B cell (primary cell): ENCODE measurements around the gene ARHGEF10L. TPM values are rescaled to one million over a fixed set of nuclear protein-coding genes. Genes with fewer than 3 reads are reported as not detected.

Experiments used
- ATAC-seq: fragments of 200-7000 bp; cut with Tn5 transposase; one replicate; pipeline ENCODE4 v1.10.0; 2021; ENCODE audit warnings: low read depth, mild to moderate bottlenecking, moderate number of reproducible peaks, moderate library complexity
- CTCF ChIA-PET: fragments of 350-600 bp; sonication (Branson Sonifier 250); formaldehyde crosslinking; loops from one replicate; lab custom pipeline; 2021; ENCODE audit warnings: antibody characterized with exemption, inconsistent platforms; lab: Charles Lee
- POLR2A ChIA-PET: fragments of 350-600 bp; sonication (Branson Sonifier 250); formaldehyde crosslinking; loops from one replicate; lab custom pipeline; 2021; ENCODE audit warnings: antibody characterized with exemption; lab: Charles Lee
- DNase-seq: peaks from one replicate; pipeline ENCODE4 v3.0.0; 2013
- H2AFZ ChIP-seq: 2 replicates; pipeline ENCODE4 v1.6.1; 2012; ENCODE audit warnings: mild to moderate bottlenecking, low read depth, low read length; ENCODE audit not compliant: insufficient read depth, poor library complexity, severe bottlenecking
- H3K27ac ChIP-seq, 2 donors: 1 replicate in 1 of 2; 2 replicates in 1 of 2; pipeline ENCODE4 v1.5.1; 2012 to 2013; ENCODE audit warnings: low read length in 2 of 2, mild to moderate bottlenecking in 2 of 2, moderate library complexity in 1 of 2
- H3K27me3 ChIP-seq, 4 experiments: fragments of 200-600 bp in 1 of 4; sonication (generic) in 1 of 4; replicated peaks in 1 of 4; 1 replicate in 2 of 4; 2 replicates in 2 of 4; pipeline versions ENCODE4 v1.6.1 to v1.7.0; 2013 to 2016; ENCODE audit warnings: low read length in 3 of 4, mild to moderate bottlenecking in 2 of 4, mixed read lengths in 1 of 4, moderate library complexity in 1 of 4; ENCODE audit not compliant: insufficient read depth in 4 of 4, control insufficient read depth in 3 of 4; ENCODE audit errors: control extremely low read depth in 1 of 4
- H3K36me3 ChIP-seq, 2 experiments: replicated peaks in 1 of 2; 1 replicate in 1 of 2; 2 replicates in 1 of 2; pipeline versions ENCODE4 v1.6.1 to v1.7.1; 2013; ENCODE audit warnings: low read length in 1 of 2; ENCODE audit not compliant: insufficient read depth in 2 of 2, control insufficient read depth in 1 of 2; ENCODE audit errors: control extremely low read depth in 1 of 2, extremely low read depth in 1 of 2
- H3K4me1 ChIP-seq, 2 donors: fragments of 200-600 bp in 1 of 2; sonication (generic) in 1 of 2; 1 replicate in 1 of 2; 2 replicates in 1 of 2; pipeline versions ENCODE4 v1.5.1 to v1.6.1; 2013 to 2017; ENCODE audit warnings: low read length in 2 of 2; ENCODE audit not compliant: control insufficient read depth in 2 of 2, insufficient read depth in 2 of 2
- H3K4me2 ChIP-seq: replicated peaks from 2 replicates; pipeline ENCODE3; 2012; ENCODE audit warnings: mild to moderate bottlenecking, low read depth, low read length; ENCODE audit not compliant: poor library complexity, severe bottlenecking
- H3K4me3 ChIP-seq, 5 experiments: fragments of 200-600 bp in 1 of 5; sonication (generic) in 1 of 5; 1 replicate in 3 of 5; 2 replicates in 2 of 5; pipeline versions ENCODE4 v1.5.1 to v1.7.0; 2011 to 2016; ENCODE audit warnings: low read length in 4 of 5, mild to moderate bottlenecking in 4 of 5, low read depth in 2 of 5, control low read depth in 1 of 5, moderate library complexity in 1 of 5; ENCODE audit not compliant: insufficient read depth in 1 of 5; ENCODE audit errors: control extremely low read depth in 1 of 5, extremely low read depth in 1 of 5
- H3K79me2 ChIP-seq: fragments of 200-600 bp; sonication (generic); one replicate; pipeline ENCODE4 v1.6.0; 2016; ENCODE audit warnings: low read length; ENCODE audit not compliant: control insufficient read depth, insufficient read depth
- H3K9ac ChIP-seq: fragments of 200-600 bp; sonication (generic); 2 replicates; pipeline ENCODE4 v1.6.1; 2017; ENCODE audit warnings: mild to moderate bottlenecking, low read length, moderate library complexity
- H3K9me3 ChIP-seq, 3 donors: one replicate each; pipeline versions ENCODE4 v1.6.1 to v1.7.1; 2013; ENCODE audit warnings: low read length in 2 of 3; ENCODE audit not compliant: control insufficient read depth in 2 of 3, insufficient read depth in 1 of 3; ENCODE audit errors: control extremely low read depth in 1 of 3
- H4K20me1 ChIP-seq: 2 replicates; pipeline ENCODE4 v1.6.0; 2012; ENCODE audit warnings: mild to moderate bottlenecking, low read length; ENCODE audit not compliant: insufficient read depth, control insufficient read depth, poor library complexity, severe bottlenecking
- H3K27ac Mint-ChIP-seq: one replicate; pipeline ENCODE4 v1.8.0; 2021; ENCODE audit warnings: mixed read lengths
- H3K27me3 Mint-ChIP-seq: one replicate; pipeline ENCODE4 v1.8.0; 2021; ENCODE audit warnings: mixed read lengths
- H3K4me1 Mint-ChIP-seq: one replicate; pipeline ENCODE4 v1.8.0; 2021; ENCODE audit warnings: mixed read lengths
- H3K4me3 Mint-ChIP-seq: one replicate; pipeline ENCODE4 v1.8.0; 2021; ENCODE audit warnings: mixed read lengths
- H3K9me3 Mint-ChIP-seq: one replicate; pipeline ENCODE4 v1.8.0; 2022; ENCODE audit warnings: mixed read lengths; ENCODE audit not compliant: insufficient read depth
- CTCF ChIP-seq: fragments of 200-600 bp; IDR thresholded peaks from one replicate; pipeline ENCODE4 v1.8.0; 2022; ENCODE audit warnings: antibody characterized with exemption, mild to moderate bottlenecking
- EZH2 ChIP-seq: IDR thresholded peaks from 2 replicates; pipeline ENCODE4 v1.6.1; 2012; ENCODE audit warnings: borderline replicate concordance, low read depth, mild to moderate bottlenecking, moderate library complexity, low read length; ENCODE audit not compliant: insufficient read depth, poor library complexity, severe bottlenecking
- WGBS: methylation state at CpG from one replicate; pipeline ENCODE4 v1.1.5; 2013; ENCODE audit warnings: missing lambda C conversion rate; ENCODE audit not compliant: insufficient coverage; 5-methylcytosine and 5-hydroxymethylcytosine counted together
- intact Hi-C: fragments of 100-400 bp; cut with micrococcal nuclease; formaldehyde crosslinking; loops from one replicate; pipeline ENCODE4 v1.10.0; 2022
- polyA plus RNA-seq: library from polyadenylated mRNA; depleted of rRNA; stranded (reverse); fragments of >200 nt; gene quantifications from 2 replicates; pipeline ENCODE4 v1.2.3, GENCODE V29; 2012
- total RNA-seq, 2 donors: library from RNA; stranded (reverse); fragments of 120-200 nt in 1 of 2; gene quantifications; 1 replicate in 1 of 2; 2 replicates in 1 of 2; pipeline versions ENCODE4 v1.2.3 to v1.2.4, GENCODE V29; 2013 to 2022

Gene ARHGEF10L
- total and polyA plus RNA-seq, 2 donors (not counting 1 experiment from before 2014, with no cell fraction given) = 2.0 to 4.9 TPM

- 60% methylated on average over 1 of the region's 2 CpGs for WGBS
- POLR2A ChIA-PET = no interaction called here
Observed at GRCh38 chr1:17554954-17555353, 15.5 kb downstream of the ARHGEF10L start.

DNA sequence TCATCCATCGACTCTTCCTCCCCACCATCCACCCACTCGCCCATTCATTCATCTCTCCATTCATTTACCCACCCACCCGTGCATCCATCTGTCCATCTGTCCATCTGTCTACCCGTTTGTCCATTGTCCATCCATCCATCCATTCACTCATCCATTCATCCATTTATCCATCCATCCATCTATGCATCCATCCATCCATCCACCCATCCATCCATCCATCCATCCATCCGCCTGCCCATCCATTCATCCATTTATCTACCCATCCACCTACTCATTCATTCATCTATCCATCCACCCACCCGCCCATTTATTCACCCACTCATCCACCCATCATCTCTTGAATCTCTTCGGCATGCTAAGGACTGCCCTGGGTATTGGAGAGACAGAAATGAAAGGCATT is 18.5 kb downstream of the ARHGEF10L start:
- Histone ChIP-seq H3K4me3 (no peak overlapping the region), H2AFZ (no peak overlapping the region), H4K20me1 (no peaks in the 10 kb centered on the region), H3K27ac (no peak overlapping the region), H3K4me2 (no peak overlapping the region), H3K27me3 (no peaks in the 10 kb centered on the region), H3K79me2 (no peaks in the 10 kb centered on the region), H3K36me3 (no peaks in the 10 kb centered on the region), H3K9me3 (no peaks in the 10 kb centered on the region), H3K4me1 (no peaks in the 10 kb centered on the region), H3K9ac (no peak overlapping the region)
- POLR2A ChIA-PET = no interaction called here
- no peaks in the 10 kb centered on the region for H3K9me3 Mint-ChIP-seq
- CTCF ChIA-PET = no interaction called here
- DNase-seq (no peak), ATAC-seq (no peak)
- WGBS = 89% methylated on average over 5 of the region's 7 CpGs
- no peak for TF ChIP-seq CTCF
- no peak for TF ChIP-seq EZH2
- H3K27me3 Mint-ChIP-seq = peaks cover 16% of the 10 kb centered on the region
- no peaks in the 10 kb centered on the region for H3K4me1 Mint-ChIP-seq
- no peak overlapping the region for H3K4me3 Mint-ChIP-seq
- no peak overlapping the region for H3K27ac Mint-ChIP-seq
- intact Hi-C loops = no loop called here

More at GRCh38 chr1:17554954-17555353, 15.5 kb downstream of the ARHGEF10L start:
- H3K27me3 Mint-ChIP-seq = peaks cover 17% of the 10 kb centered on the region
- Histone ChIP-seq H3K79me2 (no peaks in the 10 kb centered on the region), H3K4me2 (no peak overlapping the region), H3K9me3 (no peaks in the 10 kb centered on the region), H3K27ac (no peak overlapping the region), H3K4me3 (no peak overlapping the region), H3K27me3 (no peaks in the 10 kb centered on the region), H2AFZ (no peak overlapping the region), H4K20me1 (no peaks in the 10 kb centered on the region), H3K36me3 (no peaks in the 10 kb centered on the region), H3K4me1 (no peaks in the 10 kb centered on the region), H3K9ac (no peak overlapping the region)
- no peak overlapping the region for H3K27ac Mint-ChIP-seq
- CTCF ChIA-PET = no interaction called here
- no peak for DNase-seq
- ATAC-seq = no peak
- H3K9me3 Mint-ChIP-seq = no peaks in the 10 kb centered on the region
- intact Hi-C loops = no loop called here
- H3K4me3 Mint-ChIP-seq = no peak overlapping the region
- TF ChIP-seq CTCF (no peak), EZH2 (no peak)
- no peaks in the 10 kb centered on the region for H3K4me1 Mint-ChIP-seq
